ENCODE data around the gene SPEN.

DNA sequence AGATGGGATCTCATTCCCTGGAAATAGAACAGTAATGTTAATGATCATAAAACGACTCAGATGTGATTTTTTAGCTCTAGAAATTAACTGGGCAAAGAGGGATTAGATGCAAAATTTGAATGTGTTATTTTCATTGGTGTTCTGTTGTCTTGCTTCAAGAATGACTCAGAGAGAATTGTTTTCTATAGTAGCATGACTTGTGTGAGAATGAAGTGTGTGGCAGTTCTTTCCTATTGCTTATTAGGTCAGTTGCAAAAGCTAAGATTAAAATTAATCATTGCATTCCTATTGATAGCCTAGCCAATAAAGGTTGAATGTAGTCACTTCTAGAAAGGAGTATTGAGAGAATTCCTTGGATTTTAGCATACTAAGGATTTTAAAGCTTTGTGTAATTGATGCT lies 22.9 kb downstream of the SPEN start:
- TF ChIP-seq POLR2A (IDR thresholded peaks at IDR 0.05) = no peak
- TF ChIP-seq CTCF (IDR thresholded peaks at IDR 0.05) = no peak
